PFSK-1 (cell line): ENCODE data around the gene RAB3C.

Experiments used
- POLR2AphosphoS5 ChIP-seq: IDR thresholded peaks from 2 replicates; pipeline ENCODE4 v1.6.1; 2012; ENCODE audit warnings: low read depth, mild to moderate bottlenecking, control low read depth, low read length, moderate library complexity
- TF ChIP-seq, protein P1 (sequence below), 2 experiments: IDR thresholded peaks; 2 replicates each; pipeline versions ENCODE4 v1.6.1 to v1.8.0; 2011 to 2012; ENCODE audit warnings: low read depth in 2 of 2, low read length in 2 of 2, control low read depth in 1 of 2, inconsistent platforms in 1 of 2, mild to moderate bottlenecking in 1 of 2, moderate library complexity in 1 of 2; ENCODE audit not compliant: insufficient read depth in 1 of 2

DNA sequence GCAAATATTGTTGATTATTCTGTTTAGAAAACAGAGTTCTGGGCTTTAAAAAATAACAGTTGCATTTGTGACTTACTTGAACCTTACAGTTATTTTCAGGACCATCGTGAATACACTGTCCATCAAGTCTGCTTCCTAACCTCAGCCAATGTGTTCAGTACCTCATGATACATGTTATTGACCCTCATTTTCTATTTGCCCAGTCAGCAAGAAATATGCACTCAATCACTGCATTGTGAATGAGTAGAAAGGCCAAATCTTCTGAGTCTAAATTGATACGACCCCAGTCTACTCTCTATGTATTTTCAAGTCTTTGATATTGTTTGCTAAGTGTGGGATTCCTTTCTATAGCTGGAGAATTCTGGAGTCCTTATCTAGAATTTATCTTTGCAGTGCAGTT is 156.2 kb downstream of the RAB3C start:
- no peak for TF ChIP-seq POLR2AphosphoS5
- TF ChIP-seq, protein P1, sequence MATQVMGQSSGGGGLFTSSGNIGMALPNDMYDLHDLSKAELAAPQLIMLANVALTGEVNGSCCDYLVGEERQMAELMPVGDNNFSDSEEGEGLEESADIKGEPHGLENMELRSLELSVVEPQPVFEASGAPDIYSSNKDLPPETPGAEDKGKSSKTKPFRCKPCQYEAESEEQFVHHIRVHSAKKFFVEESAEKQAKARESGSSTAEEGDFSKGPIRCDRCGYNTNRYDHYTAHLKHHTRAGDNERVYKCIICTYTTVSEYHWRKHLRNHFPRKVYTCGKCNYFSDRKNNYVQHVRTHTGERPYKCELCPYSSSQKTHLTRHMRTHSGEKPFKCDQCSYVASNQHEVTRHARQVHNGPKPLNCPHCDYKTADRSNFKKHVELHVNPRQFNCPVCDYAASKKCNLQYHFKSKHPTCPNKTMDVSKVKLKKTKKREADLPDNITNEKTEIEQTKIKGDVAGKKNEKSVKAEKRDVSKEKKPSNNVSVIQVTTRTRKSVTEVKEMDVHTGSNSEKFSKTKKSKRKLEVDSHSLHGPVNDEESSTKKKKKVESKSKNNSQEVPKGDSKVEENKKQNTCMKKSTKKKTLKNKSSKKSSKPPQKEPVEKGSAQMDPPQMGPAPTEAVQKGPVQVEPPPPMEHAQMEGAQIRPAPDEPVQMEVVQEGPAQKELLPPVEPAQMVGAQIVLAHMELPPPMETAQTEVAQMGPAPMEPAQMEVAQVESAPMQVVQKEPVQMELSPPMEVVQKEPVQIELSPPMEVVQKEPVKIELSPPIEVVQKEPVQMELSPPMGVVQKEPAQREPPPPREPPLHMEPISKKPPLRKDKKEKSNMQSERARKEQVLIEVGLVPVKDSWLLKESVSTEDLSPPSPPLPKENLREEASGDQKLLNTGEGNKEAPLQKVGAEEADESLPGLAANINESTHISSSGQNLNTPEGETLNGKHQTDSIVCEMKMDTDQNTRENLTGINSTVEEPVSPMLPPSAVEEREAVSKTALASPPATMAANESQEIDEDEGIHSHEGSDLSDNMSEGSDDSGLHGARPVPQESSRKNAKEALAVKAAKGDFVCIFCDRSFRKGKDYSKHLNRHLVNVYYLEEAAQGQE (IDR thresholded peaks at IDR 0.05; ENCODE audit: insufficient read depth in 1 of 2, low read depth in 2 of 2, low read length in 2 of 2), result no peak
